Measurements from ENCODE around the gene TENM4.

GRCh38 chr11:79274636-79275331 lies 166.0 kb downstream of the TENM4 start:
- TF ChIP-seq CTCF (IDR thresholded peaks at IDR 0.05) (no peak), POLR2A (IDR thresholded peaks at IDR 0.05) (no peak), POLR2AphosphoS5 (IDR thresholded peaks at IDR 0.05) (no peak), EP300 (IDR thresholded peaks at IDR 0.05) (no peak)
